T-cell (primary cell): ENCODE data around the gene ATP10A. TPM values are rescaled to one million over a fixed set of nuclear protein-coding genes. Genes with fewer than 3 reads are reported as not detected.

ENCODE experiments used
- ATAC-seq, 4 experiments: fragments of 200-7000 bp in 3 of 4; fragments of 150-1000 bp in 1 of 4; cut with Tn5 transposase; replicated peaks in 1 of 4; 1 replicate in 3 of 4; 2 replicates in 1 of 4; pipeline ENCODE4 v1.10.0; 2021; ENCODE audit warnings: moderate library complexity in 3 of 4, mild to moderate bottlenecking in 2 of 4, moderate number of reproducible peaks in 1 of 4
- CTCF ChIA-PET, 2 donors: fragments of 300-600 bp; sonication (Branson Sonifier 250); formaldehyde crosslinking; loops; one replicate each; lab custom pipeline; 2022; ENCODE audit warnings: antibody characterized with exemption in 2 of 2; lab: Charles Lee
- POLR2A ChIA-PET, 2 donors: fragments of 300-600 bp; sonication (Branson Sonifier 250); formaldehyde crosslinking; loops; one replicate each; lab custom pipeline; 2022; ENCODE audit warnings: antibody characterized with exemption in 2 of 2; lab: Charles Lee
- DNase-seq, 35 experiments: peaks; one replicate each; pipeline versions ENCODE4 v3.0.0 to v3.0.0-alpha.2; 2013 to 2023
- H3K27ac ChIP-seq: one replicate; pipeline ENCODE4 v1.5.1; 2013; ENCODE audit warnings: low read length
- H3K27me3 ChIP-seq, 2 experiments: replicated peaks in 1 of 2; 1 replicate in 1 of 2; 2 replicates in 1 of 2; pipeline versions ENCODE4 v1.6.1 to v1.7.0; 2013; ENCODE audit warnings: low read length in 1 of 2, mixed read lengths in 1 of 2; ENCODE audit not compliant: control insufficient read depth in 2 of 2, insufficient read depth in 2 of 2; ENCODE audit errors: extremely low read depth in 1 of 2
- H3K36me3 ChIP-seq, 2 donors: 1 replicate in 1 of 2; 2 replicates in 1 of 2; pipeline versions ENCODE4 v1.6.1 to v1.7.0; 2013; ENCODE audit warnings: low read length in 1 of 2; ENCODE audit not compliant: control insufficient read depth in 2 of 2, insufficient read depth in 1 of 2; ENCODE audit errors: extremely low read depth in 1 of 2
- H3K4me1 ChIP-seq, 2 experiments: 1 replicate in 1 of 2; 2 replicates in 1 of 2; pipeline versions ENCODE4 v1.6.1 to v1.7.0; 2013; ENCODE audit warnings: low read length in 2 of 2, mixed read lengths in 1 of 2; ENCODE audit not compliant: insufficient read depth in 2 of 2, control insufficient read depth in 1 of 2; ENCODE audit errors: extremely low read depth in 1 of 2
- H3K4me3 ChIP-seq, 2 donors: 1 replicate in 1 of 2; 2 replicates in 1 of 2; pipeline versions ENCODE4 v1.5.1 to v1.7.0; 2013; ENCODE audit warnings: mild to moderate bottlenecking in 2 of 2, low read length in 1 of 2, moderate library complexity in 1 of 2; ENCODE audit not compliant: control insufficient read depth in 1 of 2; ENCODE audit errors: extremely low read depth in 1 of 2
- H3K9me3 ChIP-seq: 2 replicates; pipeline ENCODE4 v1.7.0; 2013
- H3K27ac Mint-ChIP-seq, 2 donors: one replicate each; pipeline ENCODE4 v1.8.0; 2020 to 2021; ENCODE audit warnings: mild to moderate bottlenecking in 2 of 2, mixed read lengths in 2 of 2
- H3K27me3 Mint-ChIP-seq, 2 donors: one replicate each; pipeline ENCODE4 v1.8.0; 2021 to 2022; ENCODE audit warnings: mixed read lengths in 2 of 2
- H3K36me3 Mint-ChIP-seq: one replicate; pipeline ENCODE4 v1.8.0; 2021; ENCODE audit warnings: mixed read lengths
- H3K4me1 Mint-ChIP-seq, 3 donors: one replicate each; pipeline ENCODE4 v1.8.0; 2020 to 2022; ENCODE audit warnings: mixed read lengths in 3 of 3, mild to moderate bottlenecking in 1 of 3
- H3K4me3 Mint-ChIP-seq, 3 donors: one replicate each; pipeline ENCODE4 v1.8.0; 2020 to 2022; ENCODE audit warnings: mild to moderate bottlenecking in 3 of 3, mixed read lengths in 3 of 3, moderate library complexity in 3 of 3
- H3K9me3 Mint-ChIP-seq, 3 donors: one replicate each; pipeline ENCODE4 v1.8.0; 2020 to 2022; ENCODE audit warnings: mixed read lengths in 3 of 3
- WGBS: methylation state at CpG from one replicate; pipeline ENCODE4 v1.1.5; 2013; ENCODE audit warnings: missing lambda C conversion rate; ENCODE audit not compliant: insufficient coverage; 5-methylcytosine and 5-hydroxymethylcytosine counted together
- total RNA-seq, 35 experiments: library from RNA in 6 of 35; stranded (reverse) in 6 of 35; fragments of 120-200 nt in 1 of 35; gene quantifications; one replicate each; pipeline versions ENCODE4 v1.2.1 to v1.2.4 and lab custom pipeline; 2013 to 2026

Gene ATP10A
- total RNA-seq, 5 donors from 2014 or later (not counting 1 experiment from before 2014, with no cell fraction given) = 37.3 to 65.5 (median 53.4) TPM

- Mint-ChIP-seq H3K27me3 (no peaks in the 10 kb centered on the region), H3K36me3 (peaks cover 9% of the 10 kb centered on the region), H3K9me3 (no peaks in the 10 kb centered on the region), H3K4me3 (no peak overlapping the region), H3K4me1 (peaks cover 35 to 48% (median 47%) of the 10 kb centered on the region in 3 donors), H3K27ac (peak overlapping the region in 1 of 2 donors; percentile 54)
- no peaks in the 10 kb centered on the region for H3K27me3 ChIP-seq
- ChIA-PET CTCF (interaction anchor here in 1 of 2 donors (1.8 kb wide), 1 partner anchor 194 kb away, joined by 8 read pairs; no protein-coding TSS in a partner anchor), POLR2A (no interaction called here)
- DNase-seq (peak; percentile 16 to 60 (median 38)), ATAC-seq (peak; percentile 65 to 92 (median 82))
- peaks cover 0 to 5% of the 10 kb centered on the region in 2 experiments for H3K4me1 ChIP-seq
- H3K4me3 ChIP-seq = no peak overlapping the region
- H3K9me3 ChIP-seq = no peaks in the 10 kb centered on the region
- H3K36me3 ChIP-seq = peaks cover 6 to 7% of the 10 kb centered on the region in 2 donors
- H3K27ac ChIP-seq = no peak overlapping the region
- WGBS = 25% methylated on average over 2 of the region's 7 CpGs
Measured at GRCh38 chr15:25739687-25740121, 123.4 kb downstream of the ATP10A start.

- no peaks in the 10 kb centered on the region for H3K9me3 ChIP-seq
- no peaks in the 10 kb centered on the region for H3K27me3 Mint-ChIP-seq
- H3K9me3 Mint-ChIP-seq = no peaks in the 10 kb centered on the region
- H3K36me3 ChIP-seq = peaks cover 6 to 11% of the 10 kb centered on the region in 2 donors
- CTCF ChIA-PET = interaction anchor here (0.7 to 1.8 kb wide), 3 partner anchors 18 to 195 kb away, joined by 3 to 8 read pairs (median 3); no protein-coding TSS in a partner anchor
- H3K36me3 Mint-ChIP-seq = peaks cover 9% of the 10 kb centered on the region
- peaks cover 0 to 5% of the 10 kb centered on the region in 2 experiments for H3K4me1 ChIP-seq
- DNase-seq (no peak), ATAC-seq (no peak)
- H3K27ac Mint-ChIP-seq = peak overlapping the region; percentile 30 to 38
- WGBS = 97% methylated on average over 4 of the region's 7 CpGs
- H3K27me3 ChIP-seq = no peaks in the 10 kb centered on the region
- H3K4me3 ChIP-seq = no peak overlapping the region
- H3K27ac ChIP-seq = no peak overlapping the region
- H3K4me3 Mint-ChIP-seq = no peak overlapping the region
- peaks cover 29 to 39% (median 37%) of the 10 kb centered on the region in 3 donors for H3K4me1 Mint-ChIP-seq
- POLR2A ChIA-PET = no interaction called here
Measured at GRCh38 chr15:25738171-25738965, 124.8 kb downstream of the ATP10A start.

GRCh38 chr15:25737218-25737643 is 125.9 kb downstream of the ATP10A start:
- peaks cover 0 to 5% of the 10 kb centered on the region in 2 experiments for H3K4me1 ChIP-seq
- Mint-ChIP-seq H3K36me3 (peaks cover 10% of the 10 kb centered on the region), H3K4me3 (no peak overlapping the region), H3K4me1 (peaks cover 27 to 29% (median 28%) of the 10 kb centered on the region in 3 donors), H3K27me3 (no peaks in the 10 kb centered on the region), H3K27ac (no peak overlapping the region), H3K9me3 (no peaks in the 10 kb centered on the region)
- no peak for DNase-seq
- ChIA-PET POLR2A (no interaction called here), CTCF (no interaction called here)
- H3K27me3 ChIP-seq = no peaks in the 10 kb centered on the region
- H3K9me3 ChIP-seq = no peaks in the 10 kb centered on the region
- H3K36me3 ChIP-seq = peaks cover 6 to 12% of the 10 kb centered on the region in 2 donors
- H3K27ac ChIP-seq = no peak overlapping the region
- no peak for ATAC-seq
- no peak overlapping the region for H3K4me3 ChIP-seq
- WGBS = 58% methylated on average over 3 of the region's 4 CpGs

- H3K4me3 Mint-ChIP-seq = no peak overlapping the region
- ChIA-PET POLR2A (no interaction called here), CTCF (no interaction called here)
- 80% methylated on average over 1 of the region's 3 CpGs for WGBS
- no peaks in the 10 kb centered on the region for H3K9me3 Mint-ChIP-seq
- no peak overlapping the region for H3K27ac Mint-ChIP-seq
- Histone ChIP-seq H3K36me3 (peaks cover 9 to 12% of the 10 kb centered on the region in 2 donors), H3K4me1 (peaks cover 0 to 5% of the 10 kb centered on the region in 2 experiments), H3K27ac (no peak overlapping the region), H3K9me3 (no peaks in the 10 kb centered on the region), H3K4me3 (no peak overlapping the region), H3K27me3 (no peaks in the 10 kb centered on the region)
- peaks cover 24 to 30% (median 25%) of the 10 kb centered on the region in 3 donors for H3K4me1 Mint-ChIP-seq
- DNase-seq (no peak), ATAC-seq (no peak)
- no peaks in the 10 kb centered on the region for H3K27me3 Mint-ChIP-seq
- peaks cover 16% of the 10 kb centered on the region for H3K36me3 Mint-ChIP-seq
Measured at GRCh38 chr15:25736461-25736860, 126.7 kb downstream of the ATP10A start.

- POLR2A ChIA-PET = no interaction called here
- no peak for DNase-seq
- H3K4me1 ChIP-seq = peaks cover 0 to 5% of the 10 kb centered on the region in 2 experiments
- H3K4me3 ChIP-seq = no peak overlapping the region
- no peak overlapping the region for H3K27ac ChIP-seq
- no peaks in the 10 kb centered on the region for H3K9me3 ChIP-seq
- H3K27me3 ChIP-seq = no peaks in the 10 kb centered on the region
- CTCF ChIA-PET = no interaction called here
- Mint-ChIP-seq H3K4me1 (peaks cover 19 to 26% (median 19%) of the 10 kb centered on the region in 3 donors), H3K4me3 (no peak overlapping the region), H3K9me3 (no peaks in the 10 kb centered on the region), H3K36me3 (peaks cover 21% of the 10 kb centered on the region), H3K27me3 (no peaks in the 10 kb centered on the region), H3K27ac (no peak overlapping the region)
- peaks cover 9 to 12% of the 10 kb centered on the region in 2 donors for H3K36me3 ChIP-seq
- no peak for ATAC-seq
- WGBS = 92% methylated on average over 24 of the region's 30 CpGs
Measured at GRCh38 chr15:25735550-25736384, 127.4 kb downstream of the ATP10A start.

- Histone ChIP-seq H3K27ac (no peak overlapping the region), H3K4me3 (no peak overlapping the region), H3K9me3 (no peaks in the 10 kb centered on the region), H3K36me3 (peaks cover 9 to 12% of the 10 kb centered on the region in 2 donors), H3K4me1 (peaks cover 0 to 5% of the 10 kb centered on the region in 2 experiments), H3K27me3 (no peaks in the 10 kb centered on the region)
- Mint-ChIP-seq H3K9me3 (no peaks in the 10 kb centered on the region), H3K4me1 (peaks cover 9 to 17% (median 9%) of the 10 kb centered on the region in 3 donors), H3K27me3 (no peaks in the 10 kb centered on the region), H3K36me3 (peaks cover 21% of the 10 kb centered on the region), H3K4me3 (no peak overlapping the region), H3K27ac (no peak overlapping the region)
- ChIA-PET POLR2A (no interaction called here), CTCF (no interaction called here)
- WGBS = 94% methylated on average over 8 of the region's 17 CpGs
- ATAC-seq (no peak), DNase-seq (no peak)
Measured at GRCh38 chr15:25734680-25735355, 128.3 kb downstream of the ATP10A start.
